ENCODE measurements around the gene RNF128. TPM values are rescaled to one million over a fixed set of nuclear protein-coding genes. Genes with fewer than 3 reads are reported as not detected.

Gene RNF128, protein sequence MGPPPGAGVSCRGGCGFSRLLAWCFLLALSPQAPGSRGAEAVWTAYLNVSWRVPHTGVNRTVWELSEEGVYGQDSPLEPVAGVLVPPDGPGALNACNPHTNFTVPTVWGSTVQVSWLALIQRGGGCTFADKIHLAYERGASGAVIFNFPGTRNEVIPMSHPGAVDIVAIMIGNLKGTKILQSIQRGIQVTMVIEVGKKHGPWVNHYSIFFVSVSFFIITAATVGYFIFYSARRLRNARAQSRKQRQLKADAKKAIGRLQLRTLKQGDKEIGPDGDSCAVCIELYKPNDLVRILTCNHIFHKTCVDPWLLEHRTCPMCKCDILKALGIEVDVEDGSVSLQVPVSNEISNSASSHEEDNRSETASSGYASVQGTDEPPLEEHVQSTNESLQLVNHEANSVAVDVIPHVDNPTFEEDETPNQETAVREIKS
- 0.47 and 1.1 TPM in 2 replicates for total RNA-seq

DNA sequence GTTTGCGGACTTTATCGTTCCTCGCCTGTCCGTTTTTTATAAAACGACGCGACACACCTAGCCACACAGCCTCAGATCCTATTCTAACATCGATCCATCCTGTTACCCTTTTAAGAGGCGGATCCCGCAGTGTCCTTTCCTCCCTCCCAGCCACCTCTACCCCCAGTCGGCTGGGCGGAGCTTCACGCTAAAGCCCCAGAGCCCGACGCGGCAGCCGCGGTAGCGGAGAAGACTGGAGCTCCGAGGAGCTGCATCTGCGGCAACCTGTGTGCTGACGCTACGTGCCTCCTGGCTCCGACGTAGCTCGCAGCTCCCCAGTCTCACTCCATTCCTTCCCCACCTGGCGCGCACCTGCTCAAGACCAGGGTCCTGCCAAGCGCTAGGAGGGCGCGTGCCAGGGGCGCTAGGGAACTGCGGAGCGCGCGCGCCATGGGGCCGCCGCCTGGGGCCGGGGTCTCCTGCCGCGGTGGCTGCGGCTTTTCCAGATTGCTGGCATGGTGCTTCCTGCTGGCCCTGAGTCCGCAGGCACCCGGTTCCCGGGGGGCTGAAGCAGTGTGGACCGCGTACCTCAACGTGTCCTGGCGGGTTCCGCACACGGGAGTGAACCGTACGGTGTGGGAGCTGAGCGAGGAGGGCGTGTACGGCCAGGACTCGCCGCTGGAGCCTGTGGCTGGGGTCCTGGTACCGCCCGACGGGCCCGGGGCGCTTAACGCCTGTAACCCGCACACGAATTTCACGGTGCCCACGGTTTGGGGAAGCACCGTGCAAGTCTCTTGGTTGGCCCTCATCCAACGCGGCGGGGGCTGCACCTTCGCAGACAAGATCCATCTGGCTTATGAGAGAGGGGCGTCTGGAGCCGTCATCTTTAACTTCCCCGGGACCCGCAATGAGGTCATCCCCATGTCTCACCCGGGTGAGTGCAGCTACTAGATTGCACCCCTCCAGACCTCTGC is at the start of gene RNF128:
TSS of gene RNF128 (plus strand) at position 217 of the 953 bp plus-strand sequence. CDS start at position 430, 213 bp downstream.
- DNase-seq (ENCODE audit: extremely low read depth, low read depth, low spot score): no peak

DNA sequence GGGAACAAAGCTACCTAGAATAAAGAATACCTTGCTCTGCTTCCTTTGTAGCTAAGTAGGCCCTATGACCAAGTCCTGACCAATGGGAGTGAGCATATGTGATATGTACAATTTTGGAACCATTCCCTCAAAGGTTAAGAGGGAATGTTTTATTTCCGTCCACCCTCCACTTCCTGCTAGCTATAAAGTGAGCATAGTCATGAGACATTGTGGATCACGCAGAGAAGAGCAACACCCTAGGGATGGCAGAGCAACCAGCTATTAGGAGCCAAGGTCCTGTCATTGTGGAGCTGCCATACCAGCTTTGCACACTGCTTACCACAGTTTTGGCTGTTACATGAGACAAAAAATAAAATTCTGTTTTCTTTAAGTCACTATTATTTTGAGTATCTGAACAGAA is 45.8 kb upstream of the RNF128 start:
- DNase-seq (ENCODE audit: extremely low read depth, low read depth, low spot score): no peak

DNA sequence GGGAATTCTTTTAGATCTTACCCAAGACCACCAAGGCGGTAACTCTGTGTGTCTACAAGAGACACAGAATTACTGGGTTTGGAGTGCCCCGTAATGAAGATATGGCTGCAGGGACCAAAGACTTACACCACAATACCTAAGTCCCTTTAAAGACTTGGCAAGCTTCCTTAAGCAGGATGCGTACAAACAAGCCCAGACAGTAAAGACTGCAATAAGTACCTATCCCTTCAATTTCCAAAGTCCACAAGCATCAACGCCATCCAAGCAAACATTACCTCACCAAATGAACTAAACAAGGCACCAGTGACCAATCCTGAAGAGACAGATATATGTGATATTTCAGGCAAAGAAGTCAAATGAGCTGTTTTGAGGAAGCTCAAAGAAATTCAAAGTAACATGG is 42.3 kb upstream of the RNF128 start:
- DNase-seq (ENCODE audit: extremely low read depth, low read depth, low spot score): no peak

DNA sequence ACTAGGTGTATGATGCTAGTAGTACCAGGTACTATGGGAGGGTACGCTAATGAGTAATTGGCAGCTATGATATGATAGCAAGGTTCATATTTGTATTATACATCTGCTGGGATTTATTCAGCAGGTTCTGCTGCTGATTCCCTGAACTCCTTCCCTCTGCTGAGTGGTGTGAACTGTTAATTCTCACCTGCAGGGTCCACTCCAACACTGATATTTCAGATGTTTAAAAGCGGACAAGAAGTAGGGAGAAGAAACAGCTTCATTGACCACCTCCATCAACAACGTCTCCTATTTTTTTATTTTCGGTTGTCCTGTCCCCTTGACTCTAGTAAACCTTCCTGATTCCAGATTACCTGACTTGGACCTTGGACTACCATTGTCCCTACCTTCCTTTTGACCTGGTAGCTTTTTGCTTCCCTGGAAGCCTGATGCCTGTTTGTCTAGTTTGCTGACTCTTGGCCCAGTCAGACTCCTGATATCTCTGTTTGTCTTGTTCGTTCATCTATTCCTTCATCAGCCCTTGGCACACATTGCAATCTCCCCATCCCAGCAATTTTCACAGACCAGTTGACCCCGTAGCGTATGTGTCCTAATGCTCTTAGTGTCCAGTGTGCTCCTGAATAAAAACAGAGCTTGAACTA is 34.0 kb upstream of the RNF128 start:
- no peak for DNase-seq (ENCODE audit: extremely low read depth, low read depth, low spot score)

DNA sequence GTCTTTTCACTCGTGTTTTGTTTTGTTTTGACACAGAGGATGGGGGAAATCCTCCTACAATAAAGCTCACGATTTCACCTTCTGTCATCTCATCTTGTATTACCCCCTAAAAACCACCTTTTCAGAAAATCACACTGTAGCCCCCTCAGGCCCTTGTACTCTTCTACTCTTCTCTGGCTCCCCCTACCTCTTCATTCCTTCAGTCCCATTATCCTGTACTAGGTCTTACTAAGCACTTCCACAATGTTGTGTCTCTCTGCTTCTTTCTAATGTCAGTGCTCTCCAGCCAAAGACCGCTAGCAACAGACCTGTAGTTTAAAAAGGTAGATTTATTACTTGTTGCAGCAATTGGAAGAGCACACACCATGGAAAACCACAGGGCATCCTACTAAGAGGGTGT is 30.0 kb upstream of the RNF128 start:
- DNase-seq (ENCODE audit: extremely low read depth, low read depth, low spot score): no peak

DNA sequence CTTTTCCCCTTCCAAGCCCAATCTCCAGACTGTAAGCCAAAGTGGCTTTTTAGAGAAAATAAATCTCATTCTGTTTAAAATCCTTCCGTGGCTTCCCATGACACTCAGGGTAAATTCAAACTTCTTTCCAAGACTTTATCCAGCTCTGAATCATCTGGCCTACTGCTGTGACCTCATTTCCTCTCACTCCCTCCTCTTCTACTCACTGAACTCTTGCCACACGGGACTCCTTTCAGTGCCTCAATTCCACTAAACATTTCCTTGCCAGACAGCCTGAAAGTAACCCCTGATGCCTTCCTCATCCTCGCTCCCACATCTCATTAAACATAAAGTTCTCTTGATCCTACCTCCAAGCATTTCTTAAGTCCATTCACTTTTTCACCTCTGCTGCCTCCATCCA is 27.8 kb upstream of the RNF128 start:
- DNase-seq (ENCODE audit: extremely low read depth, low read depth, low spot score): no peak

DNA sequence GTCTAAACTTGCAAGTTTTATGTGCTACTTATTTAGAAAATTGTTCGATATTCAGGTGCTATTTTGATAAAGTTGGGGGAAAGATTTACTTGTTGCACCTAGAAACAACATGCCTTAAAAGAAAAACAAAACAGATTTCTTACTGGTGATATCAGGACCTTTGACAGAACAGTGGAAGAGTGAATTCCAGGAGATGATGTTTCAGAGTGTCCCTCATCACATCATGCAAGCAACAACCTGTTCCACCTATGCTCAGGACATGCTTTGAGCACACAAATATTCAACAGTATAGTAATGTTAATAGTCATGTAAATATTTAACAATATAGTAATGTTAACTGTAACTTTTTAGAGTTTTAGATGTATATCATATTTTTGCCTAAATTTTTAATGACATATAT is 23.9 kb upstream of the RNF128 start:
- DNase-seq (ENCODE audit: extremely low read depth, low read depth, low spot score): no peak

DNA sequence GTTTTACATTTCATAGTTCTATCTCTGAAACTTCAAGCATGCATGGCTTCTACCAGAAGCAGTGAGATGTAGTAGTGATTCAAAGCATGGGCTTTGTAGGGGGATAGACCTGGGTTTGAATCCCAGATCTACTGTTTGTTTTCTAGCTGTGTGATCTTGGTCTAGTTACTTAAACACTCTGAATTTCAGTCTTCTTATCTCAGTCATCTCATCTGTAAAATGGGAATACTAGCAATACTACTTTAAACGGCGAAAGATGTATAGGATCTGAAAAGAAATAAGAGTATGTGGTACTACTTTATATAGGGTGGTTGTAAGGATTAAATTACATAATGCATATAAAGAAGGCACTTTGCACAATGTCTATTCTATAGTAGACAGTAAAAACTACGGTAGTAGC is 20.0 kb upstream of the RNF128 start:
- DNase-seq (ENCODE audit: extremely low read depth, low read depth, low spot score): no peak

DNA sequence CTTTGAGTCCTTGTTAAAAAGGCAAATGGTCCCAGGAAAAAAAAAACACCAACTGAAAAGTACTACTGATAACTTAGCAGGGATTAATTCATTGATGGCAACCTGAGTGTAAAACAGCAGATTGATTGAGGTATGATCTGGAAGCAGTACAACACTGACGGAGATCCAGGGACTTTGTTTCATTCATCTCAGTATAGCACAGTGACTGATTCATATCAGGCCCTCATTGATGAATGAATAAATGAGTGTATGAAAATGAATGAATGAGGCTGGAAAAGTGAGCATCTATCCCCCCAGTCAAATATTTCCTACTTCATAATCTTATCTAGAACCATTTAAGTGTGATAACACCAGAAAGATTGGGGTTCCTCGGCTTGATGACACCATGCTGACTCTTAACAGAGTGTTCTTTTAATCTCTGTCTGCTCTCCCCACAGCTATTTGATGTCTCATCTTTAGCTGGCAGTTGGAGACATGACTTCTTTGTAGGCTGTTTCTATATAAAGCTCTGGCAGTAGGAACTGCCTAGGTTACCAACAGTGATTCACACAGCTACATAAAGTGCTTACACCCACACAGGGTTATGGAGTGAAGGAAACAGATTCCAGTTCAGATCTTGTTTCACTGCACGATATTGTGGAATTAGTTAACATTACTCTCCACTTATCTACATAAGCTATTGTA is 18.6 kb upstream of the RNF128 start:
- DNase-seq (ENCODE audit: extremely low read depth, low read depth, low spot score): no peak

DNA sequence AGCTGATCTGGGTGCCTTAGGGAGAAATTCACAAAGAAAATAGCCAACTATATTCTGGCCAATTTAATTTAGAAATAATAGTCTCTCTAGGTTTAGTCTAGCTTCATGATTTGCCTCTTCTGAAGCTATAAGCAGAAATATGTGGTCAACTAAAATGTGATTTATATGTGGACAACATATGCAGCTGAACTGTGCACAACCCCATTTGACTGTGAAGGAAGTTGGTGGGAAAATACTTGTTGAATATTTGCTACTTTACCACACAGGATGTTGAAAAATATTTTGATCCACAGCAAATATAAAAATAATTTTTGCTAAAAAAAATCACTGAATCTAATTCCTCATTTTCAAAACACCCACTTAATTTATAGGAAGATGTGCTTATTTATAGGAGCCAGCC is 15.7 kb upstream of the RNF128 start:
- DNase-seq (ENCODE audit: extremely low read depth, low read depth, low spot score): no peak

DNA sequence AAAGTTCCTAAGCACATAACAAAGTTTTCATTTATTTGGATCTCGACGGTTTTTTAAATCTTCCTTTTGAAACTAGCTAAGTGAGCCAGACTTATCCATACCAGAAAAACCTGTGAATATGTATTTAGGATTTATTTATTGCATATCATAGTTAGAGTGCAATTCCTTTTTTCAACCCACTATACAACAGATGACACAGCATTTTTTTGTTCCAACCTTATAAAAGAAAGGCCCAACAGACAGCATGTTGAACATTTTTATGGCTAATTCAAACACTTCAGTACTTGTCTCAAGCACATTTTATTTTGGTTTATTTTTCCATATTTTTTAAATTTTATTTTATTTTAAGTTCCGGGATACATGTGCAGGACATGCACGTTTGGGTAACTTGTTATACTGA is 15.1 kb upstream of the RNF128 start:
- DNase-seq (ENCODE audit: extremely low read depth, low read depth, low spot score): no peak

DNA sequence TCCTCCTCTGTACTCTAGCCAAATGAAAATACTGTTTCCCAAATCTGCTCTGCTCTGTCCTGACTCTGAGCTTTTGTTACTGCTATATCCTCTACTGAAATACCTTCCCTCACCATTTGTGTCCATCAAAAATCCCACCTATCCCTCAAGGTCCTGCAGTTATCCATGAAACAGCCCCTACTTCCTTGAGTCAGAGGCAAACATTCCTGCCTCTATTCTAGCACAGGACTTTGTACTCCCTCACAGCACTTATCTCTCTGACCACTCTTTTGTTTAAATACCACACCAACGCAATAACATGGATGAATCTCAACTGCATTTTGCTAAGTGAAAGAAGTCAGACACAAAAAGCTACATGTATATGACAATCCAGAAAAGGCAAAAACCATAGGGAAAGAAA is 10.5 kb upstream of the RNF128 start:
- no peak for DNase-seq (ENCODE audit: extremely low read depth, low read depth, low spot score)

DNA sequence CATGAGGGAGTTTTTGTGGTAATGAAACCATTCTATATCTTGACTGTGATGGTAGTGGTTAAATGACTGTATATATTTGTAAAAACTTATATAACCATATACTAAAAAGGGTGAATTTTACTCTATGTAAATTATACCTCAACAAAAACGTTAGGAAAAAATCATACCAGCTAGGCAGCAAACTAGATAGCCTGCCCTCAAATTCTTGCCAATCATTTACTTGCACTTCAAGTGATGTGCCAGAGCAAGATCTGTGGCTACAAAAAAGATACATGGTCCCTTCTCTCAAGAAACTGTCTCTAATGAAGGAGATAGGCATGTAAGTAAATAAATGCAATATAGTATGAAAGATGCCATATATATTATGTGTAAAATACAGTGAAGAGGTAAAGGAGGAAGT is 10.0 kb upstream of the RNF128 start:
- no peak for DNase-seq (ENCODE audit: extremely low read depth, low read depth, low spot score)

DNA sequence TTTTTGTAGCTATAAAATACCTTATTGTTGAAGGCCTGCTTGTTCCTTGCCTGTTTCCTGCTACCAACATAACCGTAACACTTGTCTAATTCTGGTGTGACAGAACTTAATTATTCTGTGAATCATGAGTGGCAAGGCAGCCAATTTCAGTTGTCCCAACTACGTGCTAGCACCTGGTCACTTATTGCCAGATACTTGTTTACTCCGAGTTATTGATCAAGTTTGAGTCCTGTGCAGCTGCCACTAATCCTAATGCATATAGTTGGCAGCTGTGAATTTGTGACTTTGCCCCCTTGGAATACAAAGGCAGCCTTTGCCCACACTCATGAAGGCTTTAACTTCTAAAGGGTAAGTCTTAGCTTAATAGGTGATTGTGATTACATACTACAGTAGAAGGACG is 7.8 kb upstream of the RNF128 start:
- DNase-seq (ENCODE audit: extremely low read depth, low read depth, low spot score): no peak

DNA sequence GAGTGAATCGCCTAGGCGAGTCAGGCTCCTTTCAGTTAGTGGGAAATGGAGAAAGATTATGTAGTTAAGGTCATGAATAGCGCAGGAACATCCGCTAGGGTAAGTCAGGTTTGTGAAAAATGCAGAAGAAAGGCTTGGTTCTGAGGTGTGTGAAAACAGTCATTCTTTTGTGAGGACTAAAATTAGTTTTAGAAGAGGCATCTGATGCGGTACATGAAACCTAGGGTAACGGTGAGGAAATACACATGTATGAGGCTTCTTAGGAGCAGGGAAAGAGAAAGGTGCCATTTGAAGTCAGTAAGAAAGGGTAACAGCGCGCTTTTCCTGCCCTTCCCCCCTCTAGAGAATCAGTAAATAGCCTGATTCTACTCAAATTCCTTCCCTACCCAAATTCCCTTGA is 570 bp upstream of the RNF128 start:
- DNase-seq (ENCODE audit: extremely low read depth, low read depth, low spot score): no peak

DNA sequence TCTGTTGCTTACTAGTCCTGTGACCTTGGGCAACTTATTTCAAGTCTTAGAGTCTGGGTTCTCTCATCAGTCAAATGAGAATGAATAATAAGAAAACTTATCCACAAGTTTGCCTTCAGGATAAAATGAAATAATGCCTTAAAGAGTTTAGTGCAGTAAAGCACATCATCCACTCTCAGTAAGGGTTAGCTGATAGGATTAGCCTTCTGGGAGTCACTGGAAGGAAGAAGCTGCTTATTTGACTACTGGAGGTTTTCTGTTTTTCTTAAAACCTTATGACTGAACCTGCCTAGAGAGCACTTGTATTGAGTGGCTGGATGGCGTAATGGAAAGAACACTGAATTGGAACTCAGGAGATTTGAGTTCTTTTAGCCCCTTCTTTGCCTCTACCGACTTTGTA is 1.8 kb downstream of the RNF128 start:
- DNase-seq (ENCODE audit: extremely low read depth, low read depth, low spot score): no peak

DNA sequence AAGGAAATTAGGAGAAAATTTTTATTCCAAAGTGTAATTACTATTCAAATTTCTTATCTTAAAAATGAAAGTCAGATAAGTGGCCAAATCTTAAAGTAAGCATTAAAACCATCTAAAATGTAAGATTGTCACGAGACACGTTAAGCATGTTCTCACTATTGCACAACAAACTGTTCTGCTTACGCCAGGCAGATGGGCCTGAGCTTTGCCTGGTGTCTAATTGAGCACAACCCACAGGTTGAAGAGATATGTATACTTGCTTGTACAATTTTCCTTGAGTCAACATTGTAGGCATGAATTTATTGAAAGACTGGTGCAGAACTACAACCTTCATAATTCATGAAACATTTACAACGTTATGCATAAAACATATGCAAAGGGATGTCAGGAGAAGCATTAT is 3.9 kb downstream of the RNF128 start:
- no peak for DNase-seq (ENCODE audit: extremely low read depth, low read depth, low spot score)

DNA sequence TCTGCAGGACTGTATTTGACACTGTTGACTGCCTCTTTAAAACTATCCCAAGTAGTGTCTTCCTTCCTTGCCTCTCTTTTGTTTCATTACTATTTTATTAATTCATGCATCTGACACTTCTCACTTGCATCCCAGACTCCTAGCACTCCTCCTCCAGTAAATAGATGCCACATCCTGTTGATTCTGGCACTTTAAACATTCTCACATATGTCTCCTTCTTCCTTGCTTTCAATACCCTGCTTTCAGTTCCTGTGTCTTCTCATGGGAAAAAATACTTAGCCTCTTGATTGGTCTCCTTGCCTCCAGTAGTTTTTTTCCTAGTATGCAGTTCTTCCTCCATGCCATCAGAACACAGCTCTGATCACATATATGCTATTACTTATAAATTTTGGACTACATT is 5.1 kb downstream of the RNF128 start:
- no peak for DNase-seq (ENCODE audit: extremely low read depth, low read depth, low spot score)

DNA sequence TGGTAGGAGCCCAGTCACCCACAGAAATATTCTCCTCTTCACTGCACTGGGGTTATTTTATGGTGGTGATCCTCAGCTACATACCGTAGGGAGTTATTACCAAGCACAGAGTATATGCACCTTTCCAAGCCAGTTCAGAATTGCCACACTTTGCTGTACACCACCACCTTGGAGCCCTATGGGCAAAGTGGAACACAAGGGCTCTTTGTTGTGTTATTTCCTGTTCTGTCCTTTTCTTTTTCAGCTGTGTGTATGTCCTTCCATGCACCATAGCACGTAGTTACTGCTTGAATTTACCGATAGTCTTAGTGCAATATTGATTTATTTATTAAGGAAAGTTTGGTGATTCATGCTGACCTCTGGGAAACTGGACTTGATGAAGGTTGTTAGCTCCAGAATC is 8.3 kb downstream of the RNF128 start:
- no peak for DNase-seq (ENCODE audit: extremely low read depth, low read depth, low spot score)

DNA sequence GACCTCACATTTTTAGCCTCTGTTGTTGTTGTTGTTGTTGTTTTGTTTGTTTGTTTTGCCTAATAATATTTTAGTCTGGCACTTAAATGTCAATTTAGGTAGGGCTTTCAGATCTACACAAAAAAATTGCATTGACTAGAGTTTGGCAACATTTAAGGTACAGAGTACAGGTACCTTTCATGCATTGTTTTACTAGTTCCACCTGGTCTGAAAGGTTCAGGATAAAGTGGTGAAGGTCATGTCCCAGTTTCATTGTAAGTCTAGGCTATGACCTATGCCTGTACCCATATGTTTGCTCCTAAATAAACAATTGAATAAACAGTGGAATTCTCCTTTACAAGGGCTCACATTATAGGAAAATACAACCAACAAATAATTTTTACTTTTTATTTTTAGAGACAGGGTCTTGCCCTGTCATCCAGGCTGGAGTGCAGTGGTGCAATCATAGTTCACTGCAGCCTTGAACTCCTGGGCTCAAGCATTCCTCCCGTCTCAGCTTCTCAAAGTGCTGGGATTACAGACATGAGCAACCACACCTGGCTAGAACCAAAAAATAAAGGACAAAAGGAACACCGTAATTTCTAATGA is 13.8 kb downstream of the RNF128 start:
- no peak for DNase-seq (ENCODE audit: extremely low read depth, low read depth, low spot score)
